ENCODE measurements around the gene KLRC2.

DNA sequence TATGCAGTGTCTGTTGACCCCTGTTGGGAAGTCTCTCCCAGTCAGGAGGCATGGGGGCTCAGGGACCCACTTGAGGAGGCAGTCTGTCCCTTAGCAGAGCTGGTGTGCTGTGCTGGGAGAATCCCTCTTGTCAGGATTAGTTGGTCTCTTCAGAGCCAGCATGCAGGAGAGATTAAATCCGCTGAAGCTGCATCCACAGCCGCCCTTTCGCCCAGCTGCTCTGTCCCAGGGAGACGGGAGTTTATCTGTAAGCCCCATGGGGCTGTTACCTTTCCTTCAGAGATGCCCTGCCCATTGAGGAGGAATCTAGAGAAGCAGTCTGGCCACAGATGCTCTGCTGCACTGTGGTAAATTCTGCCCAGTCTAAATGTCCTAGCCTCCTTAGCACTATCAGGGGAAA lies 30.5 kb upstream of the KLRC2 start:
- TF ChIP-seq, protein P1, sequence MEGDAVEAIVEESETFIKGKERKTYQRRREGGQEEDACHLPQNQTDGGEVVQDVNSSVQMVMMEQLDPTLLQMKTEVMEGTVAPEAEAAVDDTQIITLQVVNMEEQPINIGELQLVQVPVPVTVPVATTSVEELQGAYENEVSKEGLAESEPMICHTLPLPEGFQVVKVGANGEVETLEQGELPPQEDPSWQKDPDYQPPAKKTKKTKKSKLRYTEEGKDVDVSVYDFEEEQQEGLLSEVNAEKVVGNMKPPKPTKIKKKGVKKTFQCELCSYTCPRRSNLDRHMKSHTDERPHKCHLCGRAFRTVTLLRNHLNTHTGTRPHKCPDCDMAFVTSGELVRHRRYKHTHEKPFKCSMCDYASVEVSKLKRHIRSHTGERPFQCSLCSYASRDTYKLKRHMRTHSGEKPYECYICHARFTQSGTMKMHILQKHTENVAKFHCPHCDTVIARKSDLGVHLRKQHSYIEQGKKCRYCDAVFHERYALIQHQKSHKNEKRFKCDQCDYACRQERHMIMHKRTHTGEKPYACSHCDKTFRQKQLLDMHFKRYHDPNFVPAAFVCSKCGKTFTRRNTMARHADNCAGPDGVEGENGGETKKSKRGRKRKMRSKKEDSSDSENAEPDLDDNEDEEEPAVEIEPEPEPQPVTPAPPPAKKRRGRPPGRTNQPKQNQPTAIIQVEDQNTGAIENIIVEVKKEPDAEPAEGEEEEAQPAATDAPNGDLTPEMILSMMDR (IDR thresholded peaks at IDR 0.05): no peak
- no peak for TF ChIP-seq POLR2A (IDR thresholded peaks at IDR 0.05)
